Measurements from ENCODE around the gene VOPP1.

- TF ChIP-seq YY1 (IDR thresholded peaks at IDR 0.05; ENCODE audit: insufficient read depth, insufficient read length) (no peak), SUZ12 (IDR thresholded peaks at IDR 0.05; ENCODE audit: extremely low read depth, insufficient read depth, insufficient read length) (no peak), ZNF274 (IDR thresholded peaks at IDR 0.05; ENCODE audit: low read depth, low read length) (no peak)
These were observed 67.2 kb downstream of the VOPP1 start for GRCh38 chr7:55504967-55505658.

Data from NT2/D1 (cell line).